PC-9 (cell line): ENCODE measurements around the gene GDF7.

Source experiments
- EZH2 ChIP-seq: fragments of 200-600 bp; sonication (generic); IDR thresholded peaks from 2 replicates; pipeline ENCODE4 v1.8.0; 2017; ENCODE audit warnings: antibody characterized with exemption, low read depth
- TF ChIP-seq, protein P1 (sequence below): fragments of 200-600 bp; sonication (generic); conservative IDR thresholded peaks from 2 replicates; pipeline ENCODE4 v1.6.1; 2017; ENCODE audit warnings: mixed run types, antibody characterized with exemption, mild to moderate bottlenecking, moderate library complexity

DNA sequence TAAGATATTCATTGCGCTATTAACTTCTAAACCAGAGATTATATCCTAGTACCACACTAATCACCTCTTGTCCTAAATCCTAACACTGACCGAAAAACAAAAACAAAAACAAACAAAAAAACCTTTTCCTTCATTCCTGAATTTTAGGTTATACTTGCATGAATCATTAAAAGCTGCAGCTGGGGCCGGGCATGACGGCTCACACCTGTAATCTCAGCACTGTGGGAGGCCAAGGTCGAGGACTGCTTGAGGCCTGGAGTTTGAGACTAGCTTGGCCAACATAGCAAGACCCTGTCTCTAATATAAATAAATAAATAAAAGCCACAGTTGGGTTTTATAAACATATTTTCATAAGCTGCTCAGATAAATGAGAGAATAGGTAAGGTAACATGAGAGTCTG is 60.0 kb downstream of the GDF7 start:
- TF ChIP-seq, protein P1, sequence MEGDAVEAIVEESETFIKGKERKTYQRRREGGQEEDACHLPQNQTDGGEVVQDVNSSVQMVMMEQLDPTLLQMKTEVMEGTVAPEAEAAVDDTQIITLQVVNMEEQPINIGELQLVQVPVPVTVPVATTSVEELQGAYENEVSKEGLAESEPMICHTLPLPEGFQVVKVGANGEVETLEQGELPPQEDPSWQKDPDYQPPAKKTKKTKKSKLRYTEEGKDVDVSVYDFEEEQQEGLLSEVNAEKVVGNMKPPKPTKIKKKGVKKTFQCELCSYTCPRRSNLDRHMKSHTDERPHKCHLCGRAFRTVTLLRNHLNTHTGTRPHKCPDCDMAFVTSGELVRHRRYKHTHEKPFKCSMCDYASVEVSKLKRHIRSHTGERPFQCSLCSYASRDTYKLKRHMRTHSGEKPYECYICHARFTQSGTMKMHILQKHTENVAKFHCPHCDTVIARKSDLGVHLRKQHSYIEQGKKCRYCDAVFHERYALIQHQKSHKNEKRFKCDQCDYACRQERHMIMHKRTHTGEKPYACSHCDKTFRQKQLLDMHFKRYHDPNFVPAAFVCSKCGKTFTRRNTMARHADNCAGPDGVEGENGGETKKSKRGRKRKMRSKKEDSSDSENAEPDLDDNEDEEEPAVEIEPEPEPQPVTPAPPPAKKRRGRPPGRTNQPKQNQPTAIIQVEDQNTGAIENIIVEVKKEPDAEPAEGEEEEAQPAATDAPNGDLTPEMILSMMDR = no peak
- no peak for TF ChIP-seq EZH2
